Prostate gland (tissue), 2 donors: Measurements from ENCODE around the gene GPBP1. TPM values are rescaled to one million over a fixed set of nuclear protein-coding genes. Genes with fewer than 3 reads are reported as not detected.

Source experiments
- DNase-seq: peaks from one replicate; pipeline ENCODE4 v3.0.0-alpha.2; 2019; ENCODE audit warnings: low spot score
- H3K27ac ChIP-seq, 2 donors: fragments of 200-600 bp; sonication (generic); 2 replicates each; pipeline ENCODE4 v1.5.1; 2017 to 2019
- H3K27me3 ChIP-seq: fragments of 200-600 bp; sonication (generic); replicated peaks from 2 replicates; pipeline ENCODE4 v1.5.1; 2019; ENCODE audit not compliant: insufficient read depth
- H3K36me3 ChIP-seq, 2 donors: fragments of 200-600 bp; sonication (generic); 1 replicate in 1 of 2; 2 replicates in 1 of 2; pipeline versions ENCODE4 v1.5.1 to v1.8.1; 2017 to 2019
- H3K4me1 ChIP-seq: fragments of 200-600 bp; sonication (generic); replicated peaks from 2 replicates; pipeline ENCODE4 v1.5.1; 2019
- H3K4me3 ChIP-seq, 2 donors: fragments of 200-600 bp; sonication (generic); 2 replicates each; pipeline ENCODE4 v1.5.1; 2017 to 2019
- H3K9me3 ChIP-seq: fragments of 200-600 bp; sonication (generic); 2 replicates; pipeline ENCODE4 v1.5.1; 2017
- CTCF ChIP-seq, 4 experiments: fragments of 200-600 bp in 2 of 4; fragments of 450-650 bp in 2 of 4; sonication (generic) in 2 of 4; IDR thresholded peaks; 1 replicate in 3 of 4; 2 replicates in 1 of 4; pipeline ENCODE4 v1.5.1; 2016 to 2019; ENCODE audit warnings: antibody characterized with exemption in 4 of 4, mild to moderate bottlenecking in 2 of 4, moderate library complexity in 2 of 4
- POLR2A ChIP-seq: fragments of 450-650 bp; IDR thresholded peaks from one replicate; pipeline ENCODE4 v1.6.1; 2016; ENCODE audit warnings: antibody characterized with exemption, mild to moderate bottlenecking
- POLR2AphosphoS5 ChIP-seq: sonication (generic); formaldehyde crosslinking; IDR thresholded peaks from one replicate; pipeline ENCODE4 v1.6.1; 2017; ENCODE audit warnings: antibody characterized with exemption
- WGBS: methylation state at CpG from one replicate; pipeline ENCODE4 v1.1.5; 2018; 5-methylcytosine and 5-hydroxymethylcytosine counted together
- intact Hi-C: fragments of 100-400 bp; cut with DNase I; formaldehyde crosslinking; loops from one replicate; pipeline ENCODE4 v1.14.2; 2022
- total RNA-seq, 2 donors: library from RNA; depleted of rRNA; stranded (reverse); fragments of >200 nt; gene quantifications; one replicate each; pipeline ENCODE4 v1.1.0, GENCODE V29; 2016

The GPBP1 gene, protein sequence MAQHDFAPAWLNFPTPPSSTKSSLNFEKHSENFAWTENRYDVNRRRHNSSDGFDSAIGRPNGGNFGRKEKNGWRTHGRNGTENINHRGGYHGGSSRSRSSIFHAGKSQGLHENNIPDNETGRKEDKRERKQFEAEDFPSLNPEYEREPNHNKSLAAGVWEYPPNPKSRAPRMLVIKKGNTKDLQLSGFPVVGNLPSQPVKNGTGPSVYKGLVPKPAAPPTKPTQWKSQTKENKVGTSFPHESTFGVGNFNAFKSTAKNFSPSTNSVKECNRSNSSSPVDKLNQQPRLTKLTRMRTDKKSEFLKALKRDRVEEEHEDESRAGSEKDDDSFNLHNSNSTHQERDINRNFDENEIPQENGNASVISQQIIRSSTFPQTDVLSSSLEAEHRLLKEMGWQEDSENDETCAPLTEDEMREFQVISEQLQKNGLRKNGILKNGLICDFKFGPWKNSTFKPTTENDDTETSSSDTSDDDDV
- 10 to 100 TPM; 63.4 to 84.6 TPM for total RNA-seq

DNA sequence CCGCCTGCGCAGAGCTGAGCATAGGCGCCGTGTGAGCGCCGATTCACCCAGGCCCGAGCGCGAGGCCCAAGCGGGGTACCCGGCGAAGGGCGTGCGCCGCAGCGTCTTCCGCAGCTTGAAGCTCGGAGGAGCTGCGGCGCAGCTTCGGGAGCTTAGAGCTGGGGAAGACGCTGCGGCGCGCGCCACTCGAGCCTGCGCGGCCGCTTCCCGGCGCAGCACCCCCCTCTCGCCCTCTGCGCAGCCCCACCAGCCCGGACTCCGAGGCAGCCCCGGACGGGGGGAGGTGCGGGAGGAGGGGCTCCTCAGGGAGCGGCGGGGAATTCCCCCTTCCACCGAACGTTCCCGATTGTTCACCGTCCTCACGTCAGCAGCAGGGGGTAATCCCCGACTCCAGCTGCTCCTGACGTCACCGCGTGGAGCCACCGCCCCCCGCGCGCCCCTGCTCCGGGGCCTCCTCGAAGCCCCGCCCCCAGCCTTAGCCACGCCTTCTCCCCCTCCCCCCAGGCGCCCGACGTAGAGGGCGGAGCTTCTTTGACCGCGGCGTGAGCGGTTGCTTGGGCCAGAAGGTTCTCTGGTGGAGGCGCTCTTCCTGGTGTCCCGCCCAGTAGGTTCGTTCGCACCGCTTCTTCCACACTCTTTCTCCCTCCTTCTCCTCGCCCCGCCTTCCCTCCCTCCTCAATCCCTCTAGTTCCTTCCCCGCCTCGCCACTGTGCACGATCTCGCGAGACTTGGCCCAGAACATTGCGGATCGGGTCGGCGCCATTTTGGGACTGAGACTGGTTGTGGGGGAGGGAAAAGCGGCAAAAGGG, at the start of gene GPBP1:
TSS of gene GPBP1 (plus strand) at position 741 of the 809 bp plus-strand sequence. CDS start 40,072 bp downstream, outside the sequence.
- WGBS: under 1% methylated on average over 80 of the region's 83 CpGs
- H3K9me3 ChIP-seq: no peaks in the 10 kb centered on the region
- H3K4me3 ChIP-seq: peak within 1 kb of the TSS; percentile 92 to 99
- intact Hi-C loops: loop anchor here (2.0 to 10.0 kb wide), 3 partner anchors 221 to 1179 kb away; partner anchors contain the start of genes IL6ST, MIER3 and SETD9
- no peaks in the 10 kb centered on the region for H3K27me3 ChIP-seq
- DNase-seq: peak; percentile 99
- peak within 1 kb of the TSS; percentile 100 for H3K27ac ChIP-seq
- no peaks in the 10 kb centered on the region for H3K36me3 ChIP-seq
- no peaks in the 10 kb centered on the region for H3K4me1 ChIP-seq
- TF ChIP-seq CTCF (IDR thresholded peaks at IDR 0.05): peak in 3 of 4 experiments; percentile 3 to 32 (median 10)
- peak; percentile 96 for TF ChIP-seq POLR2AphosphoS5
- TF ChIP-seq POLR2A: peak; percentile 95

DNA sequence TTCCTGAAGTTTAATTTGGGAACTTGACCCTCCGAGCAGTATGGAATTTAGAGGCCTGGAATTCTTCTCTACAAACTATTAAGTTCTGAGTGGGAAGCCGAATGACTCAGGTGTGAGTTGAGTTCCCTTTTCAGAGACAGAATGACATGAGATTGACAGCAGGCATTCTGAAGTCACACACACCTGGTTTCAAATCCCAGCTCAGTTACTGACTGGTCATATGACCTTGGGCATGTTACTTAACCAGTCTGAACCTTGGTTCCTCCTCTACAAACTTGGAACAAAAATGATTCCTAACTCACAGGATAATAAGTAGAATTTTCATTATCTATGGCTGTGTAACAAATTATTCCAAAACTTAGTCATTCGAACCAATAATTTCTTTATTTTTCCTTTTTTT, 45.5 kb upstream of the GPBP1 start:
- Histone ChIP-seq H3K27me3 (no peaks in the 10 kb centered on the region), H3K27ac (no peak overlapping the region), H3K36me3 (no peaks in the 10 kb centered on the region), H3K9me3 (no peaks in the 10 kb centered on the region), H3K4me1 (no peaks in the 10 kb centered on the region), H3K4me3 (no peak overlapping the region)
- WGBS: 97% methylated on average over 3 of the region's 3 CpGs
- no peak for DNase-seq
- TF ChIP-seq CTCF (IDR thresholded peaks at IDR 0.05) (no peak), POLR2AphosphoS5 (no peak), POLR2A (no peak)
- intact Hi-C loops: no loop called here

DNA sequence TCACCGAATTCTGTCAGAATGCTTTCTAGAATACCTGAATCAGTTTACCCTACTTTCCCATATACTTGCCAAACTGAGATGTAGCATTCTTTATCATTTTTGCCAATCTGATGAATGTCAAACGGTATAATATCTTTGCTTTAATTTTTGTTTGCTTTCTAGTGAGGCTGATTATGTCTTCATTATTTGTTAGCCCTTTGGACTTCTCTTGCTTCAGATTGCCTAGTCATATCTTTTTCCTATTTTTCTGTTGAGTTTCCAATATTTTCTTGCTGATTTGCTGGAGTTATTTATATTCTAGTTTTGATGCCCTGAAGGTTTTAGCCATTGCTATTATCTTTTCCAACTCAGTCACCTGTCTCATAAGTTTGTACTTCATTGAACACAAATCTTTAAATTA, 40.3 kb upstream of the GPBP1 start:
- H3K4me3 ChIP-seq: no peak overlapping the region
- DNase-seq: no peak
- 83% methylated on average over 2 of the region's 2 CpGs for WGBS
- intact Hi-C loops: no loop called here
- no peaks in the 10 kb centered on the region for H3K27me3 ChIP-seq
- H3K36me3 ChIP-seq: no peaks in the 10 kb centered on the region
- H3K4me1 ChIP-seq: no peaks in the 10 kb centered on the region
- H3K9me3 ChIP-seq: no peaks in the 10 kb centered on the region
- H3K27ac ChIP-seq: no peak overlapping the region
- TF ChIP-seq POLR2A: no peak
- no peak for TF ChIP-seq CTCF (IDR thresholded peaks at IDR 0.05)
- no peak for TF ChIP-seq POLR2AphosphoS5

- intact Hi-C loops: no loop called here
- 41% methylated on average over 2 of the region's 2 CpGs for WGBS
These were observed 36.5 kb upstream of the GPBP1 start for GRCh38 chr5:57137401-57137800.

More at GRCh38 chr5:57137401-57137800, 36.5 kb upstream of the GPBP1 start:
- no peak overlapping the region for H3K4me3 ChIP-seq
- H3K36me3 ChIP-seq: no peaks in the 10 kb centered on the region
- H3K27ac ChIP-seq: no peak overlapping the region
- H3K4me1 ChIP-seq: no peaks in the 10 kb centered on the region
- DNase-seq: no peak
- H3K27me3 ChIP-seq: no peaks in the 10 kb centered on the region
- TF ChIP-seq POLR2A: no peak
- no peak for TF ChIP-seq CTCF (IDR thresholded peaks at IDR 0.05)
- TF ChIP-seq POLR2AphosphoS5: no peak
- no peaks in the 10 kb centered on the region for H3K9me3 ChIP-seq
